HG03175 (cell line): ENCODE results near the gene EHD1.
"Not testable (repeated sequence)": the region's sequence is repeated elsewhere in the genome, so short reads cannot be mapped to it uniquely, and the experiment has no call there.

ENCODE experiments used
- ATAC-seq: cut with Tn5 transposase; IDR thresholded peaks from one replicate; pipeline ENCODE4 v1.9.1; 2021; ENCODE audit warnings: mild to moderate bottlenecking, moderate library complexity; ENCODE audit not compliant: unreplicated experiment

EHD1 gene

GRCh38 chr11:64832467-64833197 is 45.8 kb downstream of the EHD1 start:
- no peak for ATAC-seq

GRCh38 chr11:64831411-64831891 is 47.0 kb downstream of the EHD1 start:
- no peak for ATAC-seq

GRCh38 chr11:64829536-64830251 is 48.7 kb downstream of the EHD1 start:
- no peak for ATAC-seq

GRCh38 chr11:64827451-64827839 is 51.0 kb downstream of the EHD1 start:
- no peak for ATAC-seq

- ATAC-seq = no peak
Observed at GRCh38 chr11:64826578-64827450, 51.6 kb downstream of the EHD1 start.

GRCh38 chr11:64826062-64826461 is 52.4 kb downstream of the EHD1 start:
- no peak for ATAC-seq

GRCh38 chr11:64823568-64824119 is 54.8 kb downstream of the EHD1 start:
- no peak for ATAC-seq

GRCh38 chr11:64817476-64817875 is 60.9 kb downstream of the EHD1 start:
- ATAC-seq = no peak

- ATAC-seq = not testable (repeated sequence)
Observed at GRCh38 chr11:64815433-64815832, 63.0 kb downstream of the EHD1 start.

GRCh38 chr11:64814712-64815187 is 63.7 kb downstream of the EHD1 start:
- peak; percentile 55 for ATAC-seq

- ATAC-seq = no peak
Observed at GRCh38 chr11:64813826-64814225, 64.6 kb downstream of the EHD1 start.

- no peak for ATAC-seq
Observed at GRCh38 chr11:64810891-64811272, 67.5 kb downstream of the EHD1 start.

GRCh38 chr11:64810271-64810890 is 68.0 kb downstream of the EHD1 start, which contains the start of gene MEN1:
Gene MEN1, minus strand, starts transcription at chr11:64810551. Its CDS starts 442 bp downstream, at chr11:64810109.
- ATAC-seq = peak; percentile 55

- ATAC-seq = no peak
Observed at GRCh38 chr11:64809781-64810241, 68.6 kb downstream of the EHD1 start.

- no peak for ATAC-seq
Observed at GRCh38 chr11:64805481-64805880, 72.9 kb downstream of the EHD1 start.

- ATAC-seq = no peak
Observed at GRCh38 chr11:64804346-64805210, 73.8 kb downstream of the EHD1 start.

- no peak for ATAC-seq
Observed at GRCh38 chr11:64803846-64804345, 74.5 kb downstream of the EHD1 start.

GRCh38 chr11:64803158-64803845 is 75.1 kb downstream of the EHD1 start, which contains the start of gene MAP4K2:
Gene MAP4K2, minus strand, starts transcription at chr11:64803214. Its CDS starts 65 bp downstream, at chr11:64803149.
- peak; percentile 59 for ATAC-seq
